GM18907 (cell line): Measurements from ENCODE around the gene CTXND2.

Source experiments
- ATAC-seq: cut with Tn5 transposase; IDR thresholded peaks from one replicate; pipeline ENCODE4 v1.9.1; 2021; ENCODE audit warnings: mild to moderate bottlenecking, moderate library complexity; ENCODE audit not compliant: unreplicated experiment

The CTXND2 gene

DNA sequence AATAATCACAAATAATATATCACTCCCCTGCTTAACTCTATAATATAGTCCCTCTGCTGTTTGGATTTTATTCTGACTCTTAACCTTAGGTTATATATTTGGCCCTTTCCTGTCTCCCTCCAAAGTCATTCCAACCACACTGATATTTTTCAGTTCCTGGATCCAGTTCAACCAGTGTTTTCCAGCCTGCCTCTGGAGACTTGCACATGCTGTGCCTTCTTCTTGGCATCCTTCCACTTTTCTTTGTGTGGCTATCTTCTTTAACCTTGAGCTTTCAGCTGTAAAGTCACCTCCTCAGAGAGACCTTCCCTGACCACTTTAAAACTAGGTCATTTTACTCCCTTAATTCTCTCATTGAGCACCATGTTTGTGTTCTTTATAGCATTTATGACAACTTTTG lies 68.3 kb downstream of the CTXND2 start:
- ATAC-seq = no peak

GRCh38 chr1:150957666-150958065 lies 70.7 kb downstream of the CTXND2 start:
- ATAC-seq = no peak

DNA sequence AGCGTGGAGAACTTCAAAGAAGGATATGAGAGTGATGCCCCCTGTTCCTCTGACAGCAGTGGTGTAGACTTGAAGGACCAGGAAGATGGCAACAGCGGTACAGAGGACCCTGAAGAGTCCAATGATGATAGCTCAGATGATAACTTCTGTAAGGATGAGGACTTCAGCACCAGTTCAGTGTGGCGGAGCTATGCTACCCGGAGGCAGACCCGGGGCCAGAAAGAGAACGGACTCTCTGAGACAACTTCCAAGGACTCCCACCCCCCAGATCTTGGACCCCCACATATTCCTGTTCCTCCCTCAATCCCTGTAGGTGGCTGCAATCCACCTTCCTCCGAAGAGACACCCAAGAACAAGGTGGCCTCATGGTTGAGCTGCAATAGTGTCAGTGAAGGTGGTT lies 73.7 kb downstream of the CTXND2 start:
- ATAC-seq = no peak

GRCh38 chr1:150961756-150962155 lies 74.8 kb downstream of the CTXND2 start:
- ATAC-seq = no peak
